PC-3 (cell line): ENCODE measurements around the gene NTN4.

Experiments used
- EZH2 ChIP-seq: fragments of 300-600 bp; sonication (generic); IDR thresholded peaks from one replicate; pipeline ENCODE4 v1.6.1; 2017; ENCODE audit warnings: antibody characterized with exemption, mild to moderate bottlenecking, low read length; ENCODE audit not compliant: unreplicated experiment
- TF ChIP-seq, protein P1 (sequence below): fragments of 300-600 bp; sonication (generic); conservative IDR thresholded peaks from 2 replicates; pipeline ENCODE4 v1.5.1; 2017; ENCODE audit warnings: antibody characterized with exemption, low read depth, mild to moderate bottlenecking, low read length

DNA sequence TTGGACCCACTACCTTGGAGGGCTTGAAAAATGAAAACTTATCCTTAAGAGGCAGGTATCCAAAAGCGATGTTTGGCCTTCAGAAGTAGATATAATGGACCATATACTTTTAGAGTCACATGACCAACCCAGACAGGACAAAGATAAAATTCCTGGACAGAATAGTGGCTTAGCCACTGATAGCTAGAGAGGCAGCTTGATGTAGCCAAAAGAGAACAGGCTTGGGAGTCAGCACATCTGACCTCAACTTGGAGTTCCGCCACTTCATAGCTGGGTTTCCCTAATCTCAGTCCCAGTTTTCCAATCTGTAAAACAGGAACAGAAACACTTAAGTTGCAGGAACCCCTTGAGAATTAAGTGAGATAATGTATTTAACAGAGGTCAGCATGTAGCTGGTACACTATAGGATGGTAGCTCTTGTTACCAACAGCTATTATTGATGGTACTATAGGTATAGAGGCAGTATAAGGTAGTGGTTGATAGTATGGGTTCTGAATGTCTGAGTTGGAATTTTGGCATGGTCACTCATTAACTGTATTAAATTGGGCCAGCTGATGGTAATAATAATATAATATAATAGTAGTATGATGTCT lies 176.1 kb downstream of the NTN4 start:
- TF ChIP-seq, protein P1, sequence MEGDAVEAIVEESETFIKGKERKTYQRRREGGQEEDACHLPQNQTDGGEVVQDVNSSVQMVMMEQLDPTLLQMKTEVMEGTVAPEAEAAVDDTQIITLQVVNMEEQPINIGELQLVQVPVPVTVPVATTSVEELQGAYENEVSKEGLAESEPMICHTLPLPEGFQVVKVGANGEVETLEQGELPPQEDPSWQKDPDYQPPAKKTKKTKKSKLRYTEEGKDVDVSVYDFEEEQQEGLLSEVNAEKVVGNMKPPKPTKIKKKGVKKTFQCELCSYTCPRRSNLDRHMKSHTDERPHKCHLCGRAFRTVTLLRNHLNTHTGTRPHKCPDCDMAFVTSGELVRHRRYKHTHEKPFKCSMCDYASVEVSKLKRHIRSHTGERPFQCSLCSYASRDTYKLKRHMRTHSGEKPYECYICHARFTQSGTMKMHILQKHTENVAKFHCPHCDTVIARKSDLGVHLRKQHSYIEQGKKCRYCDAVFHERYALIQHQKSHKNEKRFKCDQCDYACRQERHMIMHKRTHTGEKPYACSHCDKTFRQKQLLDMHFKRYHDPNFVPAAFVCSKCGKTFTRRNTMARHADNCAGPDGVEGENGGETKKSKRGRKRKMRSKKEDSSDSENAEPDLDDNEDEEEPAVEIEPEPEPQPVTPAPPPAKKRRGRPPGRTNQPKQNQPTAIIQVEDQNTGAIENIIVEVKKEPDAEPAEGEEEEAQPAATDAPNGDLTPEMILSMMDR: no peak
- TF ChIP-seq EZH2: no peak
